NCI-H82 (cell line): ENCODE results near the gene AGGF1.
"Not testable (repeated sequence)": the region's sequence is repeated elsewhere in the genome, so short reads cannot be mapped to it uniquely, and the experiment has no call there.

ENCODE experiments used
- DNase-seq: peaks from one replicate; lab custom pipeline; 2025; lab: John Stamatoyannopoulos, UW

AGGF1 gene

GRCh38 chr5:77087484-77088261 is 57.5 kb downstream of the AGGF1 start:
- no peak for DNase-seq

GRCh38 chr5:77095189-77095588 is 65.0 kb downstream of the AGGF1 start:
- no peak for DNase-seq

- DNase-seq: no peak
Measured at GRCh38 chr5:77101298-77101697, 71.1 kb downstream of the AGGF1 start.

GRCh38 chr5:77102549-77102948 is 72.3 kb downstream of the AGGF1 start:
- no peak for DNase-seq

- DNase-seq: no peak
Measured at GRCh38 chr5:77103457-77103856, 73.3 kb downstream of the AGGF1 start.

- no peak for DNase-seq
Measured at GRCh38 chr5:77104813-77105212, 74.6 kb downstream of the AGGF1 start.

- DNase-seq: not testable (repeated sequence)
Measured at GRCh38 chr5:77107035-77107434, 76.8 kb downstream of the AGGF1 start.
